ENCODE measurements around the gene SLC38A4. TPM values are rescaled to one million over a fixed set of nuclear protein-coding genes. Genes with fewer than 3 reads are reported as not detected.

The SLC38A4 gene
- total RNA-seq, 1 experiment from 2014 or later: not detected

- no peaks in the 10 kb centered on the region for H3K4me1 ChIP-seq (ENCODE audit: control insufficient read depth in 1 of 2, insufficient read depth in 2 of 2, low read length in 2 of 2)
- no peaks in the 10 kb centered on the region for H3K27me3 ChIP-seq (ENCODE audit: insufficient read depth, low read length)
- H3K9me2 ChIP-seq (ENCODE audit: insufficient read depth): no peaks in the 10 kb centered on the region
- BruUV-seq (replicated peaks): no TSS peak
- no peak overlapping the region for H2AFZ ChIP-seq (ENCODE audit: low read depth, low read length, poor library complexity, severe bottlenecking)
- ATAC-seq (no peak), DNase-seq (ENCODE audit: low read depth, low spot score) (no peak)
- intact Hi-C loops (cut with micrococcal nuclease): no loop called here
- no peak overlapping the region for H3K4me2 ChIP-seq (ENCODE audit: low read length)
- TF ChIP-seq FOSL1 (IDR thresholded peaks at IDR 0.05; ENCODE audit: low read depth) (no peak), RAD21 (IDR thresholded peaks at IDR 0.05; ENCODE audit: low read depth) (no peak)
- H3K9me3 ChIP-seq (ENCODE audit: control insufficient read depth in 1 of 2, insufficient read depth in 1 of 2, low read depth in 1 of 2, low read length in 2 of 2): no peaks in the 10 kb centered on the region
- no peaks in the 10 kb centered on the region for H3K79me2 ChIP-seq (ENCODE audit: insufficient read depth, low read length)
- ChIA-PET RAD21 (ENCODE audit: low non-redundant PET in 1 of 2, low total read pairs in 2 of 2, uncharacterized antibody in 2 of 2, unreplicated experiment in 2 of 2) (no interaction called here), CTCF (interaction anchor here (0.7 kb wide), 1 partner anchor 14 kb away, joined by 3 read pairs; no protein-coding TSS in a partner anchor), POLR2A (no interaction called here)
- H3K9ac ChIP-seq (ENCODE audit: low read length): no peak overlapping the region
- H3K4me3 ChIP-seq (replicated peaks in 1 of 2; ENCODE audit: low read depth in 1 of 2, low read length in 2 of 2): no peak overlapping the region
- H3K36me3 ChIP-seq (ENCODE audit: control insufficient read depth in 1 of 2, insufficient read depth in 2 of 2, low read length in 2 of 2): no peaks in the 10 kb centered on the region
- H3K27ac ChIP-seq (ENCODE audit: low read depth, low read length): no peak overlapping the region
- H4K20me1 ChIP-seq (ENCODE audit: insufficient read depth): no peaks in the 10 kb centered on the region
Measured at GRCh38 chr12:46803517-46803916, 22.3 kb downstream of the SLC38A4 start.

GRCh38 chr12:46801293-46801692, 24.5 kb downstream of the SLC38A4 start:
- Histone ChIP-seq H3K27me3 (ENCODE audit: insufficient read depth, low read length) (no peaks in the 10 kb centered on the region), H3K4me3 (replicated peaks in 1 of 2; ENCODE audit: low read depth in 1 of 2, low read length in 2 of 2) (no peak overlapping the region), H3K4me2 (ENCODE audit: low read length) (no peak overlapping the region), H3K9ac (ENCODE audit: low read length) (no peak overlapping the region), H3K4me1 (ENCODE audit: control insufficient read depth in 1 of 2, insufficient read depth in 2 of 2, low read length in 2 of 2) (no peaks in the 10 kb centered on the region), H3K36me3 (ENCODE audit: control insufficient read depth in 1 of 2, insufficient read depth in 2 of 2, low read length in 2 of 2) (no peaks in the 10 kb centered on the region), H3K9me2 (ENCODE audit: insufficient read depth) (no peaks in the 10 kb centered on the region), H3K79me2 (ENCODE audit: insufficient read depth, low read length) (no peaks in the 10 kb centered on the region), H2AFZ (ENCODE audit: low read depth, low read length, poor library complexity, severe bottlenecking) (no peak overlapping the region), H3K9me3 (ENCODE audit: control insufficient read depth in 1 of 2, insufficient read depth in 1 of 2, low read depth in 1 of 2, low read length in 2 of 2) (no peaks in the 10 kb centered on the region), H4K20me1 (ENCODE audit: insufficient read depth) (no peaks in the 10 kb centered on the region), H3K27ac (ENCODE audit: low read depth, low read length) (no peak overlapping the region)
- POLR2A ChIA-PET: no interaction called here
- CTCF ChIA-PET: no interaction called here
- DNase-seq (ENCODE audit: low read depth, low spot score) (no peak), ATAC-seq (no peak)
- RAD21 ChIA-PET (ENCODE audit: low non-redundant PET in 1 of 2, low total read pairs in 2 of 2, uncharacterized antibody in 2 of 2, unreplicated experiment in 2 of 2): no interaction called here
- BruUV-seq (replicated peaks): no TSS peak
- TF ChIP-seq SIN3A (IDR thresholded peaks at IDR 0.05; ENCODE audit: low read depth) (no peak), ELF1 (IDR thresholded peaks at IDR 0.05; ENCODE audit: borderline replicate concordance, low read depth) (no peak), RAD21 (IDR thresholded peaks at IDR 0.05; ENCODE audit: low read depth) (no peak), EGR1 (IDR thresholded peaks at IDR 0.05; ENCODE audit: low read depth) (no peak), ZFX (IDR thresholded peaks at IDR 0.05) (no peak), FOSL1 (IDR thresholded peaks at IDR 0.05; ENCODE audit: low read depth) (no peak), CTCF (IDR thresholded peaks at IDR 0.05 in 2 of 3, conservative IDR thresholded peaks at IDR 0.05 in 1 of 3; ENCODE audit: borderline replicate concordance in 1 of 3, insufficient read depth in 1 of 3, low read depth in 2 of 3, low read length in 2 of 3) (no peak), EZH2phosphoT487 (IDR thresholded peaks at IDR 0.05; ENCODE audit: borderline replicate concordance) (no peak), JUND (IDR thresholded peaks at IDR 0.05) (no peak), ATF3 (IDR thresholded peaks at IDR 0.05) (no peak)
- intact Hi-C loops (cut with micrococcal nuclease): no loop called here

Data from HCT116 (cell line).